DMS 273 treated with DMSO at 0.1 percent for 48 hours (cell line): Measurements from ENCODE around the gene FGF7.
"Not testable (repeated sequence)": the region's sequence is repeated elsewhere in the genome, so short reads cannot be mapped to it uniquely, and the experiment has no call there.

Experiments used
- DNase-seq: peaks from one replicate; lab custom pipeline; 2025; lab: John Stamatoyannopoulos, UW

FGF7 gene

DNA sequence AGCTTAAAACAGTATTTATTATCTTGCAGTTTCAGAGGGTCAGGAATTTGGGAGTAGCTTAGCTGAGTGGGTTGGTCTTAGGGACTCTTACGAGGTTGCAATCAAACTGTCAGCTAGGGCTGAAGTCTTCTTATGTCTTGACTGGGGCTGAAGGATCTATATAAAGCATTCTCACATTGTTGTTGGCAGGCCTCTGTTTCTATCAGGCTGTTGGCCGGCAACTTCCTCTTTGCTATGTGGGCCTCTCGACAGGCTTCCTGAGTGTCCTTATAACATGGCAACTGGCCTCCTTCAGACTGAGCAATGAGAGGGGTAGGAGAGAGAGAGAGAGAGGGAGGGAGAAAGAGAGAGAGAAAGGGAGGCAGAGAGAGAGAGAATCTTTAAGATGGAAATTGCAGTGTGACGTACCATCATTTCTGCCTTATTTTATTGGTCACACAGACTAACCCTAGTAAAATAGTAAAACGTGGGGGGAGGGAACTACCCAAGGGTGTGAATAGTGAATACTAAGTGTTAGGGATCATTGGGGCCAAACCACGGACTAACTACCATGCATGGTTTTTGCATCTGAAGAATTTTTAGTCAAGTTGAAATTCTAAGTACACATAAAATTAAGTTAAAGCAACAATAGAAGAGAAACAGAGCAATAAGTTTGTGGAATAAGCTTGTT, 16.1 kb downstream of the FGF7 start:
- no peak for DNase-seq

DNA sequence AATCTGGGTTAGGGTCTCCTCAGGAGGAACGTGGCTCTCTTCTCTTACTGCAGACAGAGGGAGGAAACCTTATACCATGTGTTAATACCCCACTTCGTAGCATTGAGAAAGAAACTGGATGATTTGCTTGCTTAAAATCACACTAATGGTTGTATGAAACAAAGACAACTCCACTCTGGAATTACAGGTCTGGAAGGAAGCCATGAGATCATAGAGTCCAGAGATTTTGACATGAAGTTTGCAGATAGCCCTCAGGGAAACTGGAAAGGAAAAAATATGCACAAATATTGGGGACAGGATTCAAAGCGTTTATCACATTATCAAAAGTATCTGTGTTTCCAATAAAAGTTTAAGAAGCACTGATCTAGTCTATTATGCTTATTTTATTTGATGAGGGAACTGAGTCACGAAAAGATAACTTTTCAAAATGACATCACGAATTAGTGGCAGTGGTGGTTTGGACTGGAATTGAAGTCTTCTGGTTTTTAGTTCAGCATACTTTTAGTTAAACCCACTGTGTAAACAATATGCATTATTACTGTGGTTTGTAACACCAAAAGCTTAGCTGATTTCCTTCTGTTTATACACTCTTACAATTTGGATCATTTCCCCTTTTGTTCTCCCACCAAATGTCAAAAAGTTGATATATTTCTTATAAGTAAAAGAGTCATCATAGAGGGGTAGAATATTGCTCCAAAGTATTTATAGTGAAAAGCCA, 16.8 kb downstream of the FGF7 start:
- DNase-seq = no peak

DNA sequence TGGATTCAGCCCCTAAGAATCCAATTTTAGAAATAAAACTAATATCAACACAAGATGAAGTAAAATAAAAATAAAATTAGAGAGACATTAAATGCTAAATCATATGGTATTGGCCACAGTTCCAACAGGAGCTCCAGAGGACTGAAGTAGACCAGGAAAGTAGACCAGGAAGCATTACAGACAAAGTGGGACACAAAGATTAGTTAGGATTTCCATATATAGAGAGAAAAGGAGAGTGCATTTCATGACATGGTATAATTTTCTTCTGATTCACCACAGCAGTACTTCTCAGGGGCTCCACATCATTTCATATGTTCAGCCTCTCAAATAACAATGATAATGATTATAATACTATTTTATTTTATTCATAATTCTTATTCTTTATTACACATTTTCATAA, 18.3 kb downstream of the FGF7 start:
- no peak for DNase-seq

DNA sequence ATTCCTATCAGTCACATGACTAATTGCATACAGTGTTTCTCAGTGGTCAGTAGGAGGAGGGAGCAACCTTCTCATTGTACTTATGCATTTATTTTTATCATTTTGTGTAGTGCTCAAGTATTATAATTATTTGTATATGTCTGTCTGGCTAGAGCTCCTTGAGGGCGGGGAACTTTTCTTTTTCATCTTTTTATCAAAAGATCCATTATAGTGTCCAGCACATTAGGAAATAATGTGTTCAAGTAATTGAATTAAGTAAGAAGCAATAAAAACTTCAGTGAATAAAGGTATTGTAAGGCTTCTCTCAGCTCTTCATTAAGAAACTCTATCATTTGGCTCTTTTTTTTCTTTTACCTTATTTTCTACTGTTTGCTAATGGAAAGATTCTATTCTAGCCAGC, 18.8 kb downstream of the FGF7 start:
- DNase-seq = no peak

DNA sequence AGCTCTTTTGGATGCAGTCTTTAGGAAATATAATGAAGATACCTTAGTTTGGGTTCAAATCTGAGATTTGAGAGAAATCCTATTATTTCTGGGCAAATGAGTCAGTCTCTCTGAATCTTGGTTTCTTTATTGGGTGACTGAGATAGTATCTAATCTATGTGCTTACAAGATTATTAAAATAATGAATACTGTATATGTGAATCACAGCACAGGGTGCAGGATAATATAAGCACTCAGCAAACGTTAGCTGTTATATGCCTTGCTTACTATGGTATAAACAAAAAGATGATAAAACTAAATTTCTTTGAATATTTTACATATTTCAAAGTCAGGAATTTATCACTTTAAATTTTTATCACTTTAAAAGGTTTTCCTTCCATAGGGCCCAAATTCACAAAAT, 29.6 kb downstream of the FGF7 start:
- DNase-seq = no peak

DNA sequence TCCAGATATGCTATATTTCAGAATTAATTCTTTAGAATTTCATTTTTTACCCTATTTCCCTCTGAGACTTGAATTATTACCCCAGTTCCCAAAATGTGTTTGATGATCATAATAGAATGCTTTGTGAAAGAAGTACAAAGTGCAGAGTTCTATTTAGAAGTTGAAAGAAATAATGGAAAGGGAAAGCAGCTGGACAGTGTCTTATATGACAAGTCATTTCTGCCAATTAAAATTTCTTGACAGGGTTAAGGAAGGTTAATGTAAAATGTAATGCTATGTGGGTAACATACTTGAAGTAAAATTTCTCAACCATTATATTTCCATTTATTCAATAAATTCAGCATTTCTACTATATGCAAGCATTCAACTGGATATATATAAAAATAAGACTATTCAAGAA, 33.1 kb downstream of the FGF7 start:
- DNase-seq = no peak

DNA sequence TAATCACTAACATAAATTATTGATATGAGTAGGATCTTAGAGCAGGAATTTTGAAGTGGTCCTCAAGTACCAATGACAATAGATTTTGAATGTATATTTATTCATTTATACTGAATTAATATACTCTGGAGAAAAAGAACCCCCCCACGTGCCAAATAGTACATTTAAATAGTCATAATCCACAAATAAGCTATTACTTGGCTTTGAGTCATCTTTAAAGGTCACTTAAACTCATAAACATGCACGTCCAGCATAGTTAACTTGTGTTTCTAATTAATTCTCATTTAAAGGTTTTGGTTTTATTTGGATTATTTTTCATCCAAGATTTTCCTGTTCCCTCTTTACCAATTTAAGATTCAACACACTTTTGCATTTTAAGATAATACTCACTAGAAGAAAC, 35.1 kb downstream of the FGF7 start:
- DNase-seq = no peak

DNA sequence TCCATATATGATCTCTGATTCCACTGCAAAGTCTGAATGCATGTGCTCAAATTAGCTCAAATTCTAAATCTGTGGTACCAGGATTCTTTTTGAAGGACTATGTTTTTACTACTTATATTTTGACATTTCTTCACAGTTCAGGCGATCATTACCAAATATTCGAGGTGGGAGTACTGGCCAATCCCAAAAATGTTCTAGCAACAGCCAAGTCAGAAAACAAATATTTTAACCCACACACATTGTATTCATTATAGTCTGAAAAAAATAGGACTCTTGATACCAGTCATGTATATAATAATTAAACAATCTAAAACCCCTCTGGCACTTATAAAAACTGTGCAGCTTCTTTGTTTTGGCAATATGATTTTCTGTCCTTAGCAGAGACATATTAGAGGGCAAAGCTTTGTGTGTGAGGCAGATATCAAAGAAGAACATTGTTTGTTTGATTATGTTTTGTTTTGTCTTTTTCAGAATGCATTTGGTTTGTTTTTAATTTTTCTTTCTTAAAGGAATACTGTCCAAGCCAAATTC, 37.4 kb downstream of the FGF7 start:
- DNase-seq = no peak

DNA sequence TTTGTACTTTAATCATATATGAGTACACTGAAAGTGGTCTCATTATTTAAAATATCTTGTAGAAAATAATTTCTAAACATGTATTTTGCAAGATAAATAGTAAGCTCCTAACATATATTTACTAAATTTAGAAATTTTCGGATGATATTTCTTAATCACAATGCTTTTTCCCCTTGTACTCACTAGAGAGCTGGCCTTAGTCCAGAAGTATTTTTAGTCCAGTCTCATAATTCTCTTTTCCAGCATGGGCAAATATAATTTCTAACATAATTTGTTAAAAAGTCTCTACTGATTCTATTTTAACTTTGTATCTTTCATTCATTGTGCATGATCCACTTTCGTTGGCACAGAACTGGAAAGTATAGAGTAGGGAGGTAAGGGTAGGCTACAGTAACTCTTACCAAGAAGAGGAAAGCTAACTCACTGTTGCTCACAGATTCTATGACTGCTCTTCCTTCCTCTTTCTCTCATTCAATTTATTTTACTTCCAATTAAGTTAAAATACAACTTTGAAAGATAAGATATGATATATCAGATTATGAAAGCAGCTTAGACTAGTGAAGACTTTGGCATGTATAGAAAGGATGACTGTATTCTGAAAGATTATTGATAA, 39.3 kb downstream of the FGF7 start:
- DNase-seq = no peak

DNA sequence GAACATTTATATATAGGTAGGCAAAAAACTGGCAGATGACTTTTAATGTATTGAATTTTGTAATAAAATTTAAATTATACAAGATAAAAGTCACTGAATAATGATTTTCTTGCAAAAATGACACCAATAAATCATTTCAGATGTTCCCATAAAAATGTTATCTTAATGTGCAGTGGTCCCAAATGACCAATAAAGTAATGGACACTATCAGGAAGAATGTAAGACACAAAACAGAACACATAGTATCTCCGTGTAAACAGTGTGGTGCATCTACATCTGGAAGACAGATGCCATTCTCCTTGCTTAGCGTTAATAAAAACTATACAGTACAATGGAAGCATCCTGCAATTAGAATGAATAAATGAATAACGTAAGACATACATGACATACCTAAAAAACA, 41.5 kb downstream of the FGF7 start:
- DNase-seq = no peak

DNA sequence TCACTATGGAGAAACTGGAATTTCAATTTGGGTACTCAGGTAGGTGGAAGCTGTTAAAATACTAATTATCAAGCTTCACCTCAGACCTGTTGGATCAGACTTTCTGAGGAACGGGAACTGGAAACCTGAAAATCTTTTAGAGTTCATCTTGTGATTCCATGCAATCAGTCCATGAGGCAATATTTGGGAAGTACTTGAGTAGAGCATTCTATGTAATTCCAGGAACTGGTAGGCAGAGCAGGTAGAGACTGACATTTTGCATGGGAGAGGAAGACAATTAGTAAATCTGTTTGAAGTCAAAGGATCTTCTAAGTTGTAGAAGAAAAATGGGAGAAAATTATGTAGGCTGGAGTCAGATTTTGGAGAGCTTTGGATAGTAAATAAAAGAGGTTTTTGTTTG, 43.1 kb downstream of the FGF7 start:
- DNase-seq = no peak

DNA sequence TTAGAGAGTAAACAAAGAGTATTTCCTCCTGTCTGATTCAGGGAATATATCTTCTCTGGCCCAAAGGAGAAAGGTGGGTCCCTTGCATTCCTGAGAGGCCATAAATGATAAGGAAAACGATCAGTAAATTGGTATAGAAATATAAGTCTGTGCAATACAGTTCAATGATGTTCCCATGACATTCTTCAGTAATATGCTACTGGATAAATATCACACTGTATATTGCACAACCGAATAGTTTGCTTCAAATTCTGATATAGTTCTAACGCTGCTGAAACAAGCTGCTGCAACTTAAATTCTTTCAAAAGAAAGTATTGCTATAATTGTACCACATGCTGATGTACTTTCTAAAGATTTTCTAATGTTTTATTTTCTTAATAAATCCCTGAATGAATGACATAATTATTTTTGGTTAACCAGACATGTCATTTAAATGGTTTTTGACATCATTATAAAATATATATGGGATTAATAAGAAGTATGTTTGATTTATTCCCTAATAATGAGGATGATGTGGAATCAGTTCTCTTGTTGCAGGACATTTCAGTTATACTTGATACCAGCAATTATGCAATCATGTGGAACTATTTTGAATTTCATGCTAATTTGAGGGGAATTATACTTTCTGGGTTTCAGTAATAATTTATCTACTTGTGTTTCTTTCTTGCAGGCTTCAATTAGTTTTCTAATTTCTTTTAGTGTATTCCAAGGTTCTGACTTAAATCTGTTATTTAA, 44.9 kb downstream of the FGF7 start:
- DNase-seq = no peak

DNA sequence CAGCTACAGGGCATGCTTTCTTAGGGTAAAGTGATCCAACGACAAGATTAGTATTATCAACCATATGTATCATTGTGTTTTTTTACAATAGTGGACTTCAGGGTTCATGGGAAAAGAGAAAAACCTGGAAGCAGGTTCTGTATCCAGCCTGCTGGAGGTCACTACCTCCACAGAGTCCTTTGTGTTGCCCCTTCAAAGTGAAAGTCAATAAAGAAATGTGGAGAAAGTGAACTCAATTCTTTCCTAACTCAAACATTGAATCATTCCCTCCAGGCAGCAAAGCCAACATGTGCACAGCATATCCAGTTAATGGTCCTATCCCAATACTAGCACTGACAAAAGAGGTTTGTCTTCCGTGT, 45.4 kb downstream of the FGF7 start:
- no peak for DNase-seq

DNA sequence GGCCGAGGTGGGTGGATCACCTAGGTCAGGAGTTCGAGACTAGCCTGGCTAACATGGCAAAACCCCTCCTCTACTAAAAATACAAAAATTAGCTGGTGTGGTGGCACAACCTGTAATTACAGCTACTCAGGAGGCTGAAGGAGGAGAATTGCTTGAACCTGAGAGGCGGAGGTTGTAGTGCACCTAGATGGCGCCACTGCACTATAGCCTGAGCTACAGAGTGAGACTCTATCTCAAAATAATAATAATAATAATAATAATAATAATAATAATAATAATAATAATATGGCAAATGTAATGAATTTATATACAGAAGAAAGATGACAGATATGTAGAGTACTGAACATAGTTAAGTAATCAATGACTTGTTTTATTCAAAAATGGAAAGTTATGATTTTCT, 48.2 kb downstream of the FGF7 start:
- not testable (repeated sequence) for DNase-seq

DNA sequence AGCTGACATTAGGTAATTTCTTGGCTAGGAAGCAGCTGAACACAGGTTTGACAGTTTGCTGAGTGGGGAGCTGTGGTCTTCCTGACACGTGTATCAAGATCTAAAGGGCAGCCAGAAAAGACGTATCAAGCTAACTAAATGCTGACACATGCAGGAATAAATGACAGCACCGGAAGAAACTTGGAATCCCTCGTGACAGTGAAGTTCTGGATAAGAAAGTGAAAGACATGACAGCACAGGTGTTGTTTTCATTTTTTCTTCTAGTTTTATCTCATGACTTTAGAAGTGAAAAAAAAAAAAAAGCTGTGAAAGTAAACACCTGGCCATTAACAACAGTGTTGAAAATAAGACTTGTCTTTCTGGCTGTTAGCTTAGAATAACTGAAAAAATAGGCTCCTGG, 48.7 kb downstream of the FGF7 start:
- DNase-seq = no peak

DNA sequence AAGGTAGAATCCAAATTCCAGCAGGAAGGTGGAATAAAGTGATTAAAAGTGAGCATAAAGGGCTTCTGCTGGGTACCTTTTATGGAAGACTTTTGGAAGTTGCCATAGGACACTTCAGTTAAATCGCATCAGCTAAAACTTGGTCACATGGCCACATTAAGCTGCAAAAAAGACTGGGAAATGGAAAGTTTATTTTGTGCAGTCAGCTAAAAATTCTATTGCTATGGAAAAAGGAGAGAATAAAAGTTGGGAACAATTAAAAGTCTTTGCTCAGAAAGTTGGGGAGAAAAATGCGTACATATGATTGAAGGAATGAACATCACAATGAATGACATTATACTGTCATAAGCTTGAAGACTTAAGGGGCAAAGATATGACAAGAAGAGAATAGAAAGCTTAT, 49.3 kb downstream of the FGF7 start:
- DNase-seq = no peak

DNA sequence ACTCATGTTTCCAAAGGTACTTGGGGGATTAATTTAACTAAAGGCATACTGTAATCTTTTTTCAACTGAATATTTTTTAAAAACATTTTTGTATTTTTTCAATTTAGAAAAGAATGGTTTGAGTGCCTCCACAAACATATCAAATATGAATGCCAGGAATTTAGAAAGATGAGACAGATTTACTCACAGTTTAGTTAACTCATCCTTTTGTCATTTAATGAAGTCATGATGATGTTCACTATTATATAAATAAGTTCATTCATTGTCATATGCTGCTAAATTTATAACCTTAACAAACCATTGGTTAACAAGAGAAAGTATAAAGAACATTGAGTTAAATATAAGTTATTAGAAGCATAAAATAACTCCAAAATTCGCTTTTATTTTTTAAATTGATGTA, 50.0 kb downstream of the FGF7 start:
- DNase-seq = no peak

DNA sequence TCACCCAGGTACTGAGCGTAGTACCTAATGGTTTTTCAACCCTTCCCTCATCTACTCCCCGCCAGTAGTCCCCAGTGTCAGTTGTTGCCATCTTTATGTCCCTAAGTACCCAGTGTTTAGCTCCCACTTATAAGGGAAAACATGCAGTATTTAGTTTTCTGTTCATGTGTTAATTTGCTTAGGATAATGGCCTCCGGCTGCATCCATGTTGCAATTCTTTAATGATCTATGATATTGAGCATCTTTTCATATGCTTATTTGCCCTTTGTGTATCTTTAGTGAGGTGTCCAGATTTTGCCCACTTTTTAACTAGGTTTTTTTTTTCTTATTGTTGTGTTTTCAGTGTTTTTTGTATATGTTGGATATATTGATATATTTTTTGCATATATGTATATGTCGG, 55.0 kb downstream of the FGF7 start:
- DNase-seq = not testable (repeated sequence)

DNA sequence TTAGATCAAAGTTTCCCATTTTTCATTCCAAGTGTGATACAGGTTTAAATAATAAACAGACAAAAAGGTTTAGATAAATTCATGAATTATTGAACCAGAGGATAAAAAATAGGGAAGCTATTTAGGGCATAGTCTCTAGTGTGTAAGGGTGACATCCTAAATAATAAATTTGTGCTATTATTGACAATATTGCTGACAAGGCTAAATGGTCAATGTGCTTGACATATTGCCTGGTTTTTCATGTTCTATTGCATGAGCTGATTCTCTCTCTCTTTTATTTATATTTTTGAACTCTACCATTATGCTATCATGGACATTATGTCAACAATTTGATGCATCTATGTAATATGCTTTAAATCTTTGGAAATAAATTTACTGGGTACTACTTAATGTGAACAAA, 55.9 kb downstream of the FGF7 start:
- DNase-seq = not testable (repeated sequence)

DNA sequence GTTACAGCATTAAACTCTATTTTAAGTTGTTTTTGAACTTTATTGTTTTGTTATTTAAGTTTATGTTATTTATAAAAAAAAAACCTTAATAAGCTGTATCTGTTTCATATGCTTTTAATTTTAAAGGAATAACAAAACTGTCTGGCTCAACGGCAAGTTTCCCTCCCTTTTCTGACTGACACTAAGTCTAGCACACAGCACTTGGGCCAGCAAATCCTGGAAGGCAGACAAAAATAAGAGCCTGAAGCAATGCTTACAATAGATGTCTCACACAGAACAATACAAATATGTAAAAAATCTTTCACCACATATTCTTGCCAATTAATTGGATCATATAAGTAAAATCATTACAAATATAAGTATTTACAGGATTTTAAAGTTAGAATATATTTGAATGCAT, 62.4 kb downstream of the FGF7 start:
- DNase-seq = not testable (repeated sequence)

DNA sequence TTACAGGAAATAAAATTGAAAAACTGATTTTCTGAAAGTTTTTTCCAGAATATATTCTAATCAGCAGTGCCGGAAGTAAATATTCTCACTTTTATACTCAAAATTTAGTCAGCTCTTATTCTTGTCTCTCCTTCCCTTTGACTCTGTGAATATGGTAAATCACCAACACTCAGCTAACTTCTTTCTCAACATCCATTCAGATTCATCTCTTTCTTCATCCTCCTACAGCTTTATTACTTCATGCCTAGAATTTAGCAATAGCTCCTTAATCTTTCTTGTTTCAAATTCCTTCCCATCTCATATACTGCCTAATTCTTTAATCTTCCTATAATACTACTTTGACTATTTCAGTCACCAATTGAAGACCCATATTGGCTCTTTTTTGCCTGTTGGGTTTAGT, 67.9 kb downstream of the FGF7 start:
- no peak for DNase-seq

DNA sequence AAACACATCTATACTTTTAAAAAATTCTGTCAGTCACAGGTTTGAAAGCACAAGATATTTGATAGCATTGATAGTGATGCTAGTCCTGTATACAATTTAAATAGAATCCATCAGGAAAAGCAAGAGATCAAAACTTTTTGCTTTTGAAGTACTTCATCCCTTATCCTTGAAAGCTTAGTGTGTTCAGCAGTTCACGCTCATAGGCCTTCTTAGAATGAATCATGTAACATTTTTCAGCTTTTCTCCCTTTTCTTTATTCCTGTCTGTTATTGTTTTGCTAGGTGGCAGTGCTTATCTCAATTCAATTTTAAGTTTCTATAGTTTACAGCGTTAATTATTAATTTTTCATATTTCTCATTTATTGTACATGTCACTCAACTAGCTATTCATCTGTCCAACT, 69.1 kb downstream of the FGF7 start:
- DNase-seq = no peak

DNA sequence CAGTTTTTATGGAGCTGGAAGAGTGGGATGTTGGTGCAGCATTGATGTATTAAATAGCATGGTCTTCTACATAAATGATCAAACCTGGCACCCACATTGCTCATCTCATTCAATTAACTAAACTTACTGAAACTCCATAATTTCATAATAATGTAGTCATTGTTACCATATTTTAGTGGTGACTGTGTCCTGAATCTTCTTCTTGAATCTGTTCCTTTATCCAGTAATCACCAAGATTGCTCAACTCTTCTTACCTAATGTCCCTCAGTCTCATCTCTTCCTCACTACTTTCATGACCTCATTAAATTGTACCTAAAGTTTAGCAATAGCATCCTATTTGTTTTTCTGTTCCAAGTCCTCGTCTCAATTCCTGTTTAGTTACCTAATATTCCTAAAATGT, 69.8 kb downstream of the FGF7 start:
- no peak for DNase-seq
